HCT116 (cell line): ENCODE data around the gene NETO1. TPM values are rescaled to one million over a fixed set of nuclear protein-coding genes. Genes with fewer than 3 reads are reported as not detected.

ENCODE experiments used
- ATAC-seq: fragments of 200-7000 bp; cut with Tn5 transposase; 2 replicates; pipeline ENCODE4 v1.9.1; 2020; ENCODE audit warnings: mild to moderate bottlenecking, moderate library complexity
- BruUV-seq: library from RNA; stranded (reverse); fragments of 400-500 nt; replicated peaks from 2 replicates; lab custom pipeline; 2021; lab: Mats Ljungman, UMichigan
- CTCF ChIA-PET: fragments of 300-600 bp; sonication (Branson Sonifier 250); formaldehyde crosslinking; loops from one replicate; lab custom pipeline; 2021; ENCODE audit warnings: antibody characterized with exemption; lab: Charles Lee
- POLR2A ChIA-PET: fragments of 300-600, 350-600 bp; sonication (Branson Sonifier 250); formaldehyde crosslinking; loops from one replicate; lab custom pipeline; 2021; ENCODE audit warnings: antibody characterized with exemption; lab: Charles Lee
- RAD21 ChIA-PET, 2 experiments: fragments of 300-600 bp; sonication (Branson Sonifier 250); formaldehyde crosslinking; loops; one replicate each; lab custom pipeline; 2023; ENCODE audit warnings: low total read pairs in 2 of 2; ENCODE audit not compliant: uncharacterized antibody in 2 of 2, unreplicated experiment in 2 of 2, low non-redundant PET in 1 of 2; lab: Charles Lee
- DNase-seq: peaks from one replicate; pipeline ENCODE4 v3.0.0-alpha.2; 2010; ENCODE audit warnings: low read depth, low spot score
- H2AFZ ChIP-seq: fragments of 200-600 bp; shearing (Covaris generic), sonication (generic); 2 replicates; pipeline ENCODE4 v1.6.1; 2017; ENCODE audit warnings: low read depth, mixed run types, mixed read lengths, antibody characterized with exemption, low read length; ENCODE audit not compliant: poor library complexity, severe bottlenecking
- H3K27ac ChIP-seq: 2 replicates; pipeline ENCODE4 v1.5.1; 2012; ENCODE audit warnings: low read depth, low read length
- H3K27me3 ChIP-seq: fragments of 200-600 bp; sonication (generic); 2 replicates; pipeline ENCODE4 v1.6.1; 2016; ENCODE audit warnings: mixed run types, low read length, mixed read lengths; ENCODE audit not compliant: insufficient read depth
- H3K36me3 ChIP-seq, 2 experiments: fragments of 200-500 bp in 1 of 2; fragments of 200-600 bp in 1 of 2; sonication (Bioruptor generic) in 1 of 2; sonication (generic) in 1 of 2; 2 replicates each; pipeline versions ENCODE4 v1.5.1 to v1.6.1; 2014 to 2016; ENCODE audit warnings: low read length in 2 of 2, inconsistent platforms in 1 of 2, mixed read lengths in 1 of 2, mixed run types in 1 of 2; ENCODE audit not compliant: insufficient read depth in 2 of 2, control insufficient read depth in 1 of 2
- H3K4me1 ChIP-seq, 2 experiments: fragments of 200-600 bp in 1 of 2; sonication (generic) in 1 of 2; 2 replicates each; pipeline versions ENCODE4 v1.5.1 to v1.6.1; 2012 to 2017; ENCODE audit warnings: low read length in 2 of 2, inconsistent platforms in 1 of 2, mild to moderate bottlenecking in 1 of 2, mixed read lengths in 1 of 2, mixed run types in 1 of 2, moderate library complexity in 1 of 2; ENCODE audit not compliant: insufficient read depth in 2 of 2, control insufficient read depth in 1 of 2
- H3K4me2 ChIP-seq: fragments of 200-600 bp; sonication (generic); 2 replicates; pipeline ENCODE4 v1.6.1; 2017; ENCODE audit warnings: mixed run types, low read length, mixed read lengths
- H3K4me3 ChIP-seq, 2 experiments: fragments of 200-600 bp in 1 of 2; sonication (generic) in 1 of 2; replicated peaks in 1 of 2; 2 replicates each; pipeline ENCODE4 v1.5.1; 2011 to 2016; ENCODE audit warnings: low read length in 2 of 2, control low read depth in 1 of 2, low read depth in 1 of 2, mild to moderate bottlenecking in 1 of 2, mixed read lengths in 1 of 2, mixed run types in 1 of 2
- H3K79me2 ChIP-seq: fragments of 200-600 bp; sonication (generic); 2 replicates; pipeline ENCODE4 v1.6.1; 2017; ENCODE audit warnings: mild to moderate bottlenecking, mixed run types, low read length, moderate library complexity, mixed read lengths; ENCODE audit not compliant: insufficient read depth
- H3K9ac ChIP-seq: fragments of 200-600 bp; sonication (generic); 2 replicates; pipeline ENCODE4 v1.6.1; 2016; ENCODE audit warnings: low read length, mixed read lengths
- H3K9me2 ChIP-seq: fragments of 200-600 bp; sonication (generic), shearing (Covaris generic); 2 replicates; pipeline ENCODE4 v1.6.1; 2017; ENCODE audit warnings: mixed run types, mild to moderate bottlenecking, moderate library complexity; ENCODE audit not compliant: insufficient read depth
- H3K9me3 ChIP-seq, 2 experiments: fragments of 200-500 bp in 1 of 2; fragments of 200-600 bp in 1 of 2; sonication (Bioruptor generic) in 1 of 2; sonication (generic) in 1 of 2; 2 replicates each; pipeline ENCODE4 v1.6.1; 2014 to 2017; ENCODE audit warnings: low read length in 2 of 2, mixed read lengths in 2 of 2, inconsistent platforms in 1 of 2, low read depth in 1 of 2, mild to moderate bottlenecking in 1 of 2, mixed run types in 1 of 2, moderate library complexity in 1 of 2; ENCODE audit not compliant: control insufficient read depth in 1 of 2, insufficient read depth in 1 of 2
- H4K20me1 ChIP-seq: fragments of 200-600 bp; sonication (generic), shearing (Covaris generic); 2 replicates; pipeline ENCODE4 v1.6.1; 2017; ENCODE audit warnings: mixed run types, mild to moderate bottlenecking, moderate library complexity; ENCODE audit not compliant: insufficient read depth
- CBX3 ChIP-seq: IDR thresholded peaks from 2 replicates; pipeline ENCODE4 v1.6.1; 2012; ENCODE audit warnings: low read depth
- EZH2 ChIP-seq: fragments of 200-600 bp; sonication (generic); IDR thresholded peaks from 2 replicates; pipeline ENCODE4 v1.6.1; 2017; ENCODE audit warnings: antibody characterized with exemption, mixed run types
- EZH2phosphoT487 ChIP-seq: fragments of 200-600 bp; IDR thresholded peaks from 2 replicates; pipeline ENCODE4 v1.6.1; 2018; ENCODE audit warnings: antibody characterized with exemption, borderline replicate concordance
- FOSL1 ChIP-seq: IDR thresholded peaks from 2 replicates; pipeline ENCODE4 v1.6.1; 2012; ENCODE audit warnings: low read depth
- JUND ChIP-seq: IDR thresholded peaks from 2 replicates; pipeline ENCODE4 v1.6.1; 2012
- MAX ChIP-seq: IDR thresholded peaks from 2 replicates; pipeline ENCODE4 v1.6.1; 2012
- POLR2AphosphoS5 ChIP-seq: IDR thresholded peaks from 2 replicates; pipeline ENCODE4 v1.6.1; 2011; ENCODE audit warnings: mild to moderate bottlenecking, low read depth, low read length, moderate library complexity
- RAD21 ChIP-seq: IDR thresholded peaks from 2 replicates; pipeline ENCODE4 v1.6.1; 2012; ENCODE audit warnings: low read depth, mild to moderate bottlenecking
- REST ChIP-seq: IDR thresholded peaks from 2 replicates; pipeline ENCODE4 v1.6.1; 2012; ENCODE audit warnings: low read depth
- SRF ChIP-seq: IDR thresholded peaks from 2 replicates; pipeline ENCODE4 v1.6.1; 2012; ENCODE audit warnings: low read depth
- TCF7L2 ChIP-seq: IDR thresholded peaks from 2 replicates; pipeline ENCODE4 v1.7.0; 2011; ENCODE audit warnings: borderline replicate concordance, inconsistent platforms; ENCODE audit not compliant: insufficient read depth, insufficient read length; ENCODE audit errors: extremely low read depth
- YY1 ChIP-seq: IDR thresholded peaks from 2 replicates; pipeline ENCODE4 v1.6.1; 2011; ENCODE audit warnings: low read length, low read depth, moderate library complexity, mild to moderate bottlenecking; ENCODE audit not compliant: insufficient replicate concordance; ENCODE audit errors: extremely low read depth
- ZFX ChIP-seq: fragments of 450-650 bp; IDR thresholded peaks from 2 replicates; pipeline ENCODE4 v1.6.1; 2017
- ZNF274 ChIP-seq: fragments of 200-500 bp; sonication (Bioruptor generic); IDR thresholded peaks from 2 replicates; pipeline ENCODE4 v1.6.1; 2014; ENCODE audit warnings: mild to moderate bottlenecking, low read depth, low read length, inconsistent platforms
- intact Hi-C: fragments of 100-400 bp; cut with micrococcal nuclease; formaldehyde crosslinking; loops from 2 replicates; pipeline ENCODE4 v1.10.0; 2022
- total RNA-seq: library from RNA; stranded (reverse); gene quantifications from one replicate; pipeline ENCODE4 v1.2.1, GENCODE V29; 2021; ENCODE audit not compliant: unreplicated experiment
- TF ChIP-seq, protein P1 (sequence below): IDR thresholded peaks from 2 replicates; pipeline ENCODE4 v1.6.1; 2012

The NETO1 gene
- total RNA-seq, 1 experiment from 2014 or later, result not detected

DNA sequence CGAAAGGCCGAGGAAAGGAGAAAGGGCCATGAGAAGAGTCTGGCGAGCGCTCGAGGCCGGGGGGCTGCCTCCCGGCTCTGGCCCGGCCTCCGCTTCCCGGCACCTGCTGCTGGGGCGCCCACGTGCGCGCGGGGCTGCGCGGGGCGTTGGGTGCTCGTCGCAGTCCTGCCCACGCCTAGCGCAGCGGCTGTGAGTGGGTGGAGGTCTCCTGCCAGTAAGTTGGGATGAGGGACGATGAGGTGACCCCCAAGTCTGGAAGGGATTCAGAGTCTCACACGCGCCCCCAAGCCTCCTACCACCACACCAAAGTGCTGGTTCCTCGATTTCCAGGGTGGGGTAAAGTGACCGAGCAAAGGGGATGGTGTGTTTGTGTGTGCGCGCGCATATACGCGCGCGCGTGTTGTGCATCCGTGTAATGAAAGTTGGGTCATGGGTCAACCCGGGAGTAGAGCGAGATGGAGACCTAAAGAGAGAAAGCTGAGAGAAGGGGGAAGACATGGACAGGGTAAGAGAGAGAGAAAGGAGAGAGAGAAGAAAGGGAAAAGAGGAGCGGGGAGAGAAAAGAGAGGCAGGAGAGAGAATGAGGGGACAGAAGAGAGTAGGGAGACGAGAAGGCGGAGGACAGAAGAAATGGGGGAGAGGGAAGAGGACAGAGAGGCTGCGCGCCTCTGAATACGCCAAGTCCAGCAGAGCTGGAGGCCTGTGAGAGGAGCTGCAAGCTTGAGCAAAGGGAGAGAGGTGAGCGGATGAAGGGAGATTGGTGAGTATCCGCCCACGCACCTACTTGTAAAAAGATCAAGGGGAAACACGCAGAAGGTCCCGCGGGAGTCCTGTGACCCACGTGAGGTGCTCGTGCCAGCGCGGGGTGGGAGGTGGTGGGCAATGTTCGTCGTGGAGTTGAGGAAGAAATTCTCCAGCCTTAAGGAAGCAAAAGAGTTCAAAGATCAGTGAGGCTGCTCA lies 1.7 kb upstream of the NETO1 start:
- ATAC-seq (no peak), DNase-seq (no peak)
- Histone ChIP-seq H3K4me2 (no peak overlapping the region), H3K79me2 (no peaks in the 10 kb centered on the region), H3K9me2 (no peaks in the 10 kb centered on the region), H3K4me1 (no peaks in the 10 kb centered on the region), H3K9ac (no peak overlapping the region), H3K27me3 (no peaks in the 10 kb centered on the region), H3K27ac (no peak overlapping the region), H4K20me1 (no peaks in the 10 kb centered on the region), H3K36me3 (no peaks in the 10 kb centered on the region), H3K4me3 (no peak overlapping the region), H2AFZ (no peak overlapping the region), H3K9me3 (peaks cover 5 to 9% of the 10 kb centered on the region in 2 experiments; a peak in 2 of 4 replicates)
- POLR2A ChIA-PET, result no interaction called here
- intact Hi-C loops, result no loop called here
- BruUV-seq, result no TSS peak
- TF ChIP-seq JUND (no peak), RAD21 (no peak), ZFX (no peak)
- CTCF ChIA-PET, result no interaction called here
- RAD21 ChIA-PET, result no interaction called here

- ChIA-PET RAD21 (no interaction called here), CTCF (no interaction called here), POLR2A (no interaction called here)
- no peak for ATAC-seq
- H3K36me3 ChIP-seq, result no peaks in the 10 kb centered on the region
- H3K9ac ChIP-seq, result no peak overlapping the region
- H2AFZ ChIP-seq, result no peak overlapping the region
- no TSS peak for BruUV-seq
- H3K9me2 ChIP-seq, result no peaks in the 10 kb centered on the region
- peaks cover 5 to 9% of the 10 kb centered on the region in 2 experiments; a peak in 2 of 4 replicates for H3K9me3 ChIP-seq
- H3K27ac ChIP-seq, result no peak overlapping the region
- no peak overlapping the region for H3K4me2 ChIP-seq
- no peaks in the 10 kb centered on the region for H3K79me2 ChIP-seq
- no peak for DNase-seq
- H3K4me3 ChIP-seq, result no peak overlapping the region
- intact Hi-C loops, result no loop called here
- H3K4me1 ChIP-seq, result no peaks in the 10 kb centered on the region
- no peaks in the 10 kb centered on the region for H4K20me1 ChIP-seq
- H3K27me3 ChIP-seq, result no peaks in the 10 kb centered on the region
- TF ChIP-seq EZH2phosphoT487 (no peak), TCF7L2 (no peak), JUND (no peak), YY1 (no peak), ZNF274 (no peak), POLR2AphosphoS5 (no peak), MAX (no peak), ZFX (no peak), SRF (no peak), RAD21 (no peak), CBX3 (no peak), FOSL1 (no peak), EZH2 (no peak), REST (no peak)
- TF ChIP-seq, protein P1, sequence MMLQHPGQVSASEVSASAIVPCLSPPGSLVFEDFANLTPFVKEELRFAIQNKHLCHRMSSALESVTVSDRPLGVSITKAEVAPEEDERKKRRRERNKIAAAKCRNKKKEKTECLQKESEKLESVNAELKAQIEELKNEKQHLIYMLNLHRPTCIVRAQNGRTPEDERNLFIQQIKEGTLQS, result no peak
These were observed 918 bp upstream of the NETO1 start for GRCh38 chr18:72868585-72869225.
